Astrocyte (in vitro differentiated cells and primary cell): Measurements from ENCODE around the gene SYNPO2.

Source experiments
- EZH2 ChIP-seq: IDR thresholded peaks from 2 replicates; pipeline ENCODE4 v1.6.1; 2012; ENCODE audit warnings: mild to moderate bottlenecking, low read length, inconsistent platforms; ENCODE audit not compliant: insufficient read depth
- TF ChIP-seq, protein P1 (sequence below): IDR thresholded peaks from 2 replicates; pipeline ENCODE4 v1.5.1; 2011; ENCODE audit warnings: low read depth, mild to moderate bottlenecking, inconsistent platforms, low read length, moderate library complexity; ENCODE audit not compliant: insufficient read depth

DNA sequence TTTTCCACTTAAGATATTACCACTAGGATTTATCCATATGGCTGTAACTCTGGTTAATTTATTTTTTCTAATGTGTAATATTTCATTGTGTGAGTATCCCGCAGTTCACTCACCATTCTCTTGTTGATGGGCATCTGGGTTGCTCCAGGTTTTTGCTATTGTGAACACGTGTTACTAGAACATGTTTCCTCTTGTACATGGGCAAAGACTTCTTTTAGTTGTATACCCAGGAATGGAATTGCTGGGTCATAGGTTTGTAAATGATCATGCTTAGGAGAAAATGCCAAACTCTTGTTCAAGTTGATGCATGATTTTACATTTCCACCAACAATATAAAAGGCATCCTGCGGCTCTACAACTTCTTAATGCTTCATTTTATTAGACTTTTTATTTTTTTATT is 26.8 kb downstream of the SYNPO2 start:
- TF ChIP-seq, protein P1, sequence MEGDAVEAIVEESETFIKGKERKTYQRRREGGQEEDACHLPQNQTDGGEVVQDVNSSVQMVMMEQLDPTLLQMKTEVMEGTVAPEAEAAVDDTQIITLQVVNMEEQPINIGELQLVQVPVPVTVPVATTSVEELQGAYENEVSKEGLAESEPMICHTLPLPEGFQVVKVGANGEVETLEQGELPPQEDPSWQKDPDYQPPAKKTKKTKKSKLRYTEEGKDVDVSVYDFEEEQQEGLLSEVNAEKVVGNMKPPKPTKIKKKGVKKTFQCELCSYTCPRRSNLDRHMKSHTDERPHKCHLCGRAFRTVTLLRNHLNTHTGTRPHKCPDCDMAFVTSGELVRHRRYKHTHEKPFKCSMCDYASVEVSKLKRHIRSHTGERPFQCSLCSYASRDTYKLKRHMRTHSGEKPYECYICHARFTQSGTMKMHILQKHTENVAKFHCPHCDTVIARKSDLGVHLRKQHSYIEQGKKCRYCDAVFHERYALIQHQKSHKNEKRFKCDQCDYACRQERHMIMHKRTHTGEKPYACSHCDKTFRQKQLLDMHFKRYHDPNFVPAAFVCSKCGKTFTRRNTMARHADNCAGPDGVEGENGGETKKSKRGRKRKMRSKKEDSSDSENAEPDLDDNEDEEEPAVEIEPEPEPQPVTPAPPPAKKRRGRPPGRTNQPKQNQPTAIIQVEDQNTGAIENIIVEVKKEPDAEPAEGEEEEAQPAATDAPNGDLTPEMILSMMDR, result no peak
- no peak for TF ChIP-seq EZH2
